K562 (cell line): ENCODE measurements around the gene PACSIN3. TPM values are rescaled to one million over a fixed set of nuclear protein-coding genes. Genes with fewer than 3 reads are reported as not detected.

Experiments
- ADNP ChIP-seq: fragments of 200-800 bp; sonication (Bioruptor generic); IDR thresholded peaks from 2 replicates; pipeline ENCODE4 v1.6.1; 2016; ENCODE audit warnings: missing genetic modification characterization, missing compliant biosample characterization
- DMBX1 ChIP-seq: fragments of 250-450 bp; sonication (Bioruptor Pico); IDR thresholded peaks from 2 replicates; pipeline ENCODE4 v1.8.0; 2022; ENCODE audit warnings: inconsistent platforms, mild to moderate bottlenecking, moderate library complexity, borderline replicate concordance
- HDAC2 ChIP-seq: fragments of 450-650 bp; IDR thresholded peaks from 2 replicates; pipeline ENCODE4 v1.6.1; 2016; ENCODE audit warnings: mild to moderate bottlenecking
- KLF10 ChIP-seq: fragments of 250-450 bp; sonication (Bioruptor Pico); IDR thresholded peaks from 2 replicates; pipeline ENCODE4 v1.6.1; 2021; ENCODE audit warnings: matching md5 sums
- MAX ChIP-seq: sonication (generic); formaldehyde crosslinking; IDR thresholded peaks from 2 replicates; pipeline ENCODE4 v1.9.0; 2022; ENCODE audit warnings: mild to moderate bottlenecking, missing genetic modification reagents
- MED1 ChIP-seq: sonication (generic); formaldehyde crosslinking; IDR thresholded peaks from 2 replicates; pipeline ENCODE4 v1.8.1; 2023; ENCODE audit warnings: missing genetic modification reagents, borderline replicate concordance
- RBM25 ChIP-seq: fragments of 200-400 bp; formaldehyde crosslinking; IDR thresholded peaks from 2 replicates; pipeline ENCODE4 v1.6.1; 2018; ENCODE audit warnings: low read length, low read depth, moderate library complexity; ENCODE audit not compliant: severe bottlenecking
- SMAD1 ChIP-seq: fragments of 150-350 bp; IDR thresholded peaks from 2 replicates; pipeline ENCODE4 v1.6.1; 2014; ENCODE audit warnings: low read length, low read depth; ENCODE audit not compliant: partially characterized antibody
- SNIP1 ChIP-seq: fragments of 450-650 bp; IDR thresholded peaks from 2 replicates; pipeline ENCODE4 v1.7.1; 2017; ENCODE audit warnings: low read depth, mild to moderate bottlenecking
- TCF7 ChIP-seq: sonication (generic); IDR thresholded peaks from 2 replicates; pipeline ENCODE4 v1.6.1; 2016; ENCODE audit warnings: antibody characterized with exemption, borderline replicate concordance
- TFE3 ChIP-seq: fragments of 450-650 bp; formaldehyde crosslinking; IDR thresholded peaks from 2 replicates; pipeline ENCODE4 v1.4.0; 2020; ENCODE audit warnings: mild to moderate bottlenecking, mixed read lengths
- U2AF1 ChIP-seq: fragments of 200-400 bp; formaldehyde crosslinking; optimal IDR thresholded peaks from 2 replicates; pipeline ENCODE3; 2017; ENCODE audit warnings: mild to moderate bottlenecking, low read depth, low read length, moderate library complexity
- XRCC4 ChIP-seq: IDR thresholded peaks from one replicate; pipeline ENCODE4 v1.6.1; 2011; ENCODE audit not compliant: insufficient read depth, insufficient read length; ENCODE audit errors: extremely low read depth
- ZFP30 ChIP-seq: fragments of 250-450 bp; sonication (Bioruptor Pico); IDR thresholded peaks from 2 replicates; pipeline ENCODE4 v1.8.0; 2022; ENCODE audit warnings: moderate library complexity, mild to moderate bottlenecking, inconsistent platforms, borderline replicate concordance
- ZNF146 ChIP-seq: IDR thresholded peaks from one replicate; pipeline ENCODE4 v1.6.1; 2018; ENCODE audit warnings: missing compliant biosample characterization; ENCODE audit not compliant: unreplicated experiment
- ZNF318 ChIP-seq, 2 experiments: fragments of 450-650 bp; IDR thresholded peaks; 2 replicates each; pipeline ENCODE4 v1.6.1; 2016; ENCODE audit warnings: mild to moderate bottlenecking in 2 of 2, borderline replicate concordance in 1 of 2, low read depth in 1 of 2, moderate library complexity in 1 of 2
- polyA plus RNA-seq, 8 experiments: library from polyadenylated mRNA; depleted of rRNA in 4 of 8; stranded (reverse) in 5 of 8; unstranded in 3 of 8; fragments of >200 nt; fragmentation: Nextera tagmentation in 2 of 8; fragmentation: Illumina TruSeq in 1 of 8; extraction: Ambion mirVana in 2 of 8; extraction: Trizol in 1 of 8; gene quantifications; 2 replicates each; pipeline versions ENCODE4 v1.2.1 to v1.2.3, GENCODE V29; 2011 to 2014; ENCODE audit warnings: inconsistent platforms in 1 of 8, missing spikeins in 1 of 8
- total RNA-seq, 7 experiments: library from RNA; depleted of rRNA in 6 of 7; stranded (reverse); fragments of >200 nt in 6 of 7; fragmentation: Illumina TruSeq in 2 of 7; extraction: Trizol in 2 of 7; gene quantifications; 2 replicates each; pipeline versions ENCODE4 v1.2.1 to v1.2.3, GENCODE V29; 2011 to 2021; ENCODE audit warnings: low replicate concordance in 1 of 7

Gene PACSIN3
- total and polyA plus RNA-seq, 9 of the 15 experiments (the other 6 are each of a cell fraction or from before 2014, with no cell fraction given), result 0.13 to 18.1 (median 7.1) TPM

GRCh38 chr11:47186700-47187695 lies 764 bp upstream of the PACSIN3 start (continued):
- TF ChIP-seq DMBX1 (CRISPR knock-in tag), result no peak
- TF ChIP-seq XRCC4, result no peak
- no peak for TF ChIP-seq U2AF1
- no peak for TF ChIP-seq MED1 (CRISPR knock-in tag)
- TF ChIP-seq RBM25, result peak; percentile 91
- no peak for TF ChIP-seq SNIP1
- 0 out of 2 replicates have a peak, but pooled peaks have one; percentile 12 for TF ChIP-seq MAX
- TF ChIP-seq ADNP (tag), result no peak
- TF ChIP-seq HDAC2, result peak; percentile 80
- no peak for TF ChIP-seq KLF10 (CRISPR knock-in tag)
- TF ChIP-seq TCF7, result no peak
- TF ChIP-seq ZFP30 (CRISPR knock-in tag), result no peak
- TF ChIP-seq SMAD1, result no peak
- no peak for TF ChIP-seq ZNF146 (CRISPR knock-in tag)
- TF ChIP-seq TFE3 (CRISPR knock-in tag), result no peak
- no peak for TF ChIP-seq ZNF318 (IDR thresholded peaks at IDR 0.05; ENCODE audit: borderline replicate concordance in 1 of 2, low read depth in 1 of 2)
